Measurements from ENCODE around the gene CBX5.
"Not testable (repeated sequence)": the region's sequence is repeated elsewhere in the genome, so short reads cannot be mapped to it uniquely, and the experiment has no call there.

Gene CBX5

DNA sequence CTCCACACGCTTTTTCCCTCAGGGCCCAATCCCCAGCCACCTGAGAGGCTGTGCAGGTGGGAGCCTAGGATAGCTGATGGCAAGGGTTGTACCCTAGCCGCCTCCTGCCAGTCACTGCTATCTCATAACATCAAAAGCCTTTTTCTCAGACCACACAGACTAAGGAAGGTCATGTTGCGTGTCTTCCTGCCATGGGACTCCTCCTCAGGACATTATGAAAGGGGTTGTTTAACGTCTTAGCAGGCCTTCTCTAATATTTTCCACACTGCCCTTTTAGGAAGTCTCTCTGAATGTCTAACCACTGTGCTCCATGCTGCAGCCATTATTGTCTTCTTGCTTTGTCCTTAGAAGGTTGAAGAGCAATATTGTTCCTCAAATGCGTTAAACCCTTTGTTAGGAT is 83.5 kb downstream of the CBX5 start:
- no peak for DNase-seq

DNA sequence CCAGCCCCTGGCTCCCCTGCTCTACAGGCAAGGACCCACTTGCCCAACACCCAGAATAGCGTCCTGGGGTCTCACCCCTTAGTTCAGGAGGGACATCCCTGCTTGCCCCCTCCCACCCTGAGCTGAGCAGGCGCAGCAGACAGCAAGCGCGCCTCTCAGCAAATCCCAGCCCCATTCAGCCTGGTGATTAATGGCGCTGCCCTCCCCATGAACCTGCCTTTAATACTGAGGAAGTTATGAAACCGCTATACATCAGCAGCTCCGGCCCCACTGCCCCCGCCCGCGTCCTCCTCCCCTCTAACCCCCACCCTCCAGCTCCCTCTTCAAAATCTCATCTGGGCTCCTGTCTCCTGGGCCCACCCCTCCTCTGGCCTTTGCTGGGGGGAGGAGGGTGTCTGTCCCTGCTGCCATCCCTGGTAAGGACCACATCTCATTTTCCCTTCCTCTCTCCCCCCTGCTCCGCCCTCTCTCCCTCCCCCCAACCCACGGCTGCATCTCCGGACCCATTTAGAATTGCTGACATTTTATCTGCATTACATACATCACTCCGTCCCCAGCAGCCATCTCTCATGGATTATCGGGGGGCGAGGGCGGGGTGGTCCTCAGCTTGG is 84.1 kb downstream of the CBX5 start:
- no peak for DNase-seq

DNA sequence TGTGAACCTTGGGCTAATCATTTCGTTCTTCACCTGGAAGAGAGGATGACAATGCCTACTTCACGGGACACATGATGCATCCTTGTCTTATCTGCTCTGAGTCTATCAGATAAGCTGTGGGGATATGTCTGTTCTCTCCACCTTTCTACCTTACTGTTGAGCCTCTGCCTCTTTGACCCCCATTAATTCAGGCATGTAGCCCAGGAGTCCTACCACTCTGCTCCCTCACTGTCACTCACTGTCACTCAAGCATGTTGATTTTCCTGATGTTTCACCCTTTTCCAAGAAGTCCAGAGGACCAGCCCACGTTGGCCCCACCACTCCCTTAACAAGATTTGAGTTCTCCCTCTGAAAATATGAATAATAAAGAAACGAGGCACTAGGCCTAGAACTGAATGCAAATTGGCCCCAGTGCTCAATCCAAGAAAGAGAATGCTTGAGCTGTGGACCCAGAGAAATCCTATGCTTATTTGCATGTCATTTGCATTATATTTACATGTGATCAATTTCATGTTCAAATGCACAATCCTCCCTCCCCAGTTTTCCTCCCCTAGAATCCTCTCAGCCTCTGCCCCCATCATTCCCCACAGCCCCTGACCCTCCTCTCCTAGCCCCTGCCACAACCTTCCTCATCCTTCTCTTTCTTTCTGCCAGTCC is 84.7 kb downstream of the CBX5 start:
- DNase-seq = no peak

DNA sequence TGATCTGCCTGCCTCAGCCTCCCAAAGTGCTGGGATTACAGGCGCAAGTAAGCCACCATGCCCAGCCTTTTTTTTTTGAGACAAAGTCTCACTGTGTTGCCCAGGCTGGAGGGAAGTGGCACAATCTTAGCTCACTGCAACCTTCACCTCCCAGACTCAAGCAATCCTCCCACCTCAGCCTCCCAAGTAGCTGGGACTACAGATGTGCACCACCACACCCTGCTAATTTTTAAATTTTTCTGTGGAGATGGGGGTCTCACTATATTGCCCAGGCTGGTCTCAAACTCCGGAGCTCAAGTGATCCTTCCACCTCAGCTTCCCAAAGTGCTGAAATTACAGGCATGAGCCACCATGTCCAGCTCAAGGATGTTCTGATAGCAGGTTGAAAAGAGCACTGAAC is 85.3 kb downstream of the CBX5 start:
- DNase-seq = not testable (repeated sequence)

DNA sequence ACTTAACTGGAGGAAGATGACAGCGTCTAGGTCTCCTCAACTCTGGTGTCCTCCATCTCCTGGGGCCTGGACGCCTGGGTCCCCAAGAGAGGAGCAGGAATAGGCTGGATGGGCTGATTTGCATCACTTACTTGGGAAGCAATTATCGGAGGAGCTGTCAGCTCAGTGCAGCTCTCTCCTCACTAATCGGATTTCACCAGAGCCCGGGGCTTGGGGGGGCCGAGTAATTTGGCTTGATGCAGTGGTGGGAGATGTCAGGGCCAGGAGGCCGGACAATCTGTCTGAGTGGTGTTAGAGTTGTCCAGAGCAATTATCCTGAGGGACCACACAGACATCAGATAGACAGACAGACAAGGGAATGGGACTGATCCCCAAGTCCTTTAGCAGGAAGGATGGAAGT is 86.5 kb downstream of the CBX5 start:
- no peak for DNase-seq

DNA sequence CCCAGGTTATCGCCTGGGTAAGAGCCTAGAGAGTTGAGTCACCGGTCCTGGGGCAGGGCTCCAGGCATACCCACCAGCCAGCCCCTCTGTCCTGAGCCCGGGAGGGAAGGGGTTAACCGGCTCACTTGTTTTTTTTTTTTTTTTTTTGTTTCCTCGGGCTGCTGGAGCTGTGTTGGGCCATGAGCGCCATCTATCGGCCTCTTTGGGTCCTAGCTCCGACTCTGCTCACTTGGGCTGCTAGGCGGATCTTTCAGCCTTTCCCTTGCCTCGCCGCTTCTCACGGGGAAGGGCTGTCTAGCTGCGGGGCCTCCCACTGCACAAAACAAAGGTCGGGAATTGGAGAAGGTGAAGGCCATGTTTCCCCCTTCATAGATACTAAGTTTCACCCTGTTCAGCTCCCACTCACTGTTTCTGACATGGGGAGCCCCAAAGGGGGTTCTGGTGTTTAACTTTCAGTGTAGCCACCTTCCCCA is 88.3 kb downstream of the CBX5 start:
- peak; percentile 75 for DNase-seq

DNA sequence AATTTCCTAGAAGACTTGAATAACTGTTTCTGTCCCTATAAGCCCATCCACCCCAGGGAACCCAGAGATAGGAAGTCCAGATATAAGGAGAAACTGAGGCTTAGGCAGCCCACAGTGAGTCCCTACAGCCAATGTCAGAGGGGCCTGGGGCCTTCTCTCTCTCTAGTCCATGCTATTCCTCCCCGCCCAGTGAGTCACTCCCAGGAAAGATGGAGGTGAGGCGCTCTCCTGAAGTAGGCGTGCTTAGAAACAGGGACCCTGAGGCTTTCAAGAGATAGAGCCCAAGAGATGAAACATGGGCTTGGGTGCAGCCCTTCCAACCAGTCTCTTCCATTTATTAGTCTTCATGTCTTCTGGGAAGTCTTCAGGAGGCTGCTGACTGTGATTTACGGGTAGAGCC is 88.8 kb downstream of the CBX5 start:
- DNase-seq = no peak

DNA sequence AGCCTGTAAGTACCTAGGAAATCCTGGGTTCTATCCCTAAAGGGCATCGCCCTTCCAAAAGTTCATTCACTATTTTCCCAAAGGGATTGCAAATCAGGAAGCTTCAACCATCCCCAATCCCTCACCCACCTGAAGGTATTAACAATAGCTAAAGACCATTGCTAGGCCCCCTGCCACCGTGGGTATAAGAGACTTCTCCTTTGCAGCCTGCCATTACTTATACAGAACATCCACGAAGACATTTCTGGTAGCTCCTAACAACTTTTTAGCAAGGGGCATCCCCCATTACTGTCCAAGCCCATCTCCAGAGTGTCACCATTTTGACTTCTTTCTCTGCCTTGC is 90.8 kb downstream of the CBX5 start:
- DNase-seq = no peak

DNA sequence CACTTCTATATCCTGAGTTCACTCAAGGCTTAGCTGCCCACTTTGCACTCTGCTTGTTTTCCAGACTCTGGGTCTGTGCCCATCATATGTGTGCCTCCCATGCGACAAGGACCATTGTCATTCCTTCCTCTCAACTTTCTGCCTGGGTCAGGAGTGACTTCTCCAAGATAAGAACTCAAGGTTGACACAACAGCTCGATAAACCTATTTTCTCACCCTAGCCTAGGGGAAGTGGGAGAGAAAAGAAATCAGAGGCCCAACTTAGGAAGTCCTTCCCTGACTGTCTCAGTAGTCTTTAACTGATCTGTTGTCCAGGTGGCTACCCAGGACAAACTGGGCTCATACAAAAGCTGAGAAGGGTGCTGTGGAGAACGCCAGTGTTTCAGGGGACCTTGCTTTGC is 92.8 kb downstream of the CBX5 start:
- DNase-seq = no peak

DNA sequence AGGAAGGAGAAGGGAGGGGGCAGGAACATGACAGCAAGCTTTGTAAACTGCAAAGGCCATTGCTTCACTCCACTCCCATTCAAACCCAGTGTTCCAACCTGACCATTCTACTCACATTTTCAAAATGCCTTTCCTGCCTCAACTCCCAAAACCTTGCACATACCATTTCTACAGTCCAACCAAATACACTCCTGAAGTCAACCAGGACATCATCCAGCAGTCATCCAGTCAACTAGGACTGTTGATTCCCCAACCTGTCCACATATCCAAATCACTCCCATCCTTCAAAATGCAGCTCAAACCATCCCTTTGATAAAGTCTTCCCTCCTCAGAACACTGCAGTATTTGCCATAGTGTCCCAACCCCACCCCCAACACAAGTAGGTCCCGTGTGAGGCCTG is 94.0 kb downstream of the CBX5 start:
- no peak for DNase-seq

DNA sequence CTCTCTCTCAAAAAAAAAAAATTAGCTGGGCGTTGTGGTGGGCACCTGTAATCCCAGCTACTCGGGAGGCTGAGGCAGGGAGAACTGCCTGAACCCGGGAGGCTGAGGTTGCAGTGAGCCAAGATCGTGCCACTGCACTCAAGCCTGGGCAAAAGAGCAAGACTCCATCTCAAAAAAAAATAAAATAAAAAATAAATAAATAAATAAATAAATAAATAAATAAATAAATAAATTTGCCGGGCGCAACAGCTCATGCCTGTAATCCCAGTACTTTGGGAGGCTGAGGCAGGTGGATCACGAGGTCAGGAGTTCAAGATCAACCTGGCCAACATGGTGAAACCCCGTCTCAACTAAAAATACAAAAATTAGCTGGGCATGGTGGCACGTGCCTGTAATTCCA is 94.6 kb downstream of the CBX5 start:
- not testable (repeated sequence) for DNase-seq

DNA sequence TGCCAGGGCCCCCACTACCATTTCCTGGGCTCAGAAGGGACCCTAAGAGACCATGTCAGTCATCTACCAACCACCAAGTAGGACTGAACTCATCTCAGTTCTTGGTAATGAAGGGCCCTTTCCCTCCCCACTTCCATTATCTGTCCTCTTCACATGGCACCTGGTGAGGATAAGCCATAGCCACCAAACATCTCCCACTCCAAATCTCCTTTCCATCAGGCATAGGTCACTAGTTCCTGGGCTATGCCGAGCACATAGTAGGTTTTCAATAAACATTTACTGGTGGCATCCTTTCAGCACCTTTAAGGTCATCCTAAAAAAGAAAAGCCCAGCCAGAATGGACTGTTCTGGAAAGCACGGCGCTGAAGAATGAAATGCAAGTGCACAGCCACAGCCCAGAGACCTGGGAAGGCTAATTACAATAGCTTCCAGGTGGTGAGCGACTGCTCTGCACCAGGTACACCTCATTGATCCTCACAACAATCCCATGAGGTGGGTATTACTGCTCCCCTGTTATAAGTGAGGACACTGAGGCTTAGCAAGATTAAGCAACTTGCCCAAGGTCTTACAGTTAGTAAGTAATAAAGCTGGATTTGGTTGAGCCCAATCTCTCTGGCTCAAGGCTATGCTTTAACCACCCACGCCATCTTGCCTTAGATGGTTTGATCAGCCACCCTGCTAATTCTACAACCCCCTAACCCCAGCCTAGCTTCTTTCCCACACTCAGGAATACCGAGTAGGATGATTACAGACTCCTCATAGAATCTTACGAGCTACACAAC is 95.7 kb downstream of the CBX5 start:
- no peak for DNase-seq

DNA sequence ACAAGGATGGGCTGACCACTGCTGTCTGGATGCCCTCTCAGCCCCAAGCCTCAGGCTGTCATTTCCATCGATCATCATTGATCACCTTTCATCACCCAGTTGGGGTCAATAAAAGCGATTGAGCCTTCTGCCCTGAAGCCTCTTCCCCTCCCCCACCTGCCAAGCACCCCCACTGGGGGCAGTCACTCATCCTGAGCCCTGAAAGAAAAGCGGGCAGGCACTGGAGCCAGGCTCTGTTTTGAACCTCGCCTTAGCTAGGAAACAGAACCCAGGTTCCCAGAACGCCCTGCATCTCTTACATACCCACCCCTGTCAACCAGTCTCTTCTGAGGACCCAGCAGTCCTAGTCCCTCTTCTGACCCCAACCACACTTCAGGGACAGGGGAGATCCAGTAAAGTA is 96.9 kb downstream of the CBX5 start:
- DNase-seq = no peak

DNA sequence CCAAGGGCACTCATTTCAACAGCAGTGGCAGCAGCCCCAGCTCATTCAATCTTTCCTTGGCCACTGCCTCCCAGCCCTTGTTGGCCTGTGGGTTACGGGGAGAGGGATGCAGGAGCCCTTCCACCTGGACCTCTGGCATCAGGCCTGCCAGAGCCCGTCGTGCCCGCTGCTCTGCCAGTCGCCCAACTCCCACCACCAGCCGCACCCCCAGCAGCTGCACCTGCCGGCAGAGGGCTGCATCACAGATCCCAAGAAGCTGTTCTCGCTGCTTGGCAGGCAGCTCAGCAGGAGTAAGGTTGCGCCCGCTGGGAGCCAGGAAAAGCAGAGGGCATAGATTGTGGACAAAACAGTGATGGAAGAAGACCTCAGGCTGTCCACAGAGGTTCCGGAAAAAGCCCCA is 97.8 kb downstream of the CBX5 start:
- DNase-seq = no peak
